HepG2 (cell line): ENCODE results near the gene SKI. TPM values are rescaled to one million over a fixed set of nuclear protein-coding genes. Genes with fewer than 3 reads are reported as not detected.

Experiments used
- ATAC-seq: fragments of 200-7000 bp; cut with Tn5 transposase; 3 replicates; pipeline ENCODE4 v1.9.1; 2020; ENCODE audit warnings: mild to moderate bottlenecking, moderate library complexity
- BruUV-seq: library from RNA; stranded (reverse); fragments of 400-500 nt; replicated peaks from 2 replicates; lab custom pipeline; 2021; lab: Mats Ljungman, UMichigan
- CTCF ChIA-PET: fragments of 300-600 bp; formaldehyde crosslinking; extraction: SDS; loops from one replicate; lab custom pipeline; 2021; ENCODE audit warnings: low total read pairs, inconsistent platforms, low intra/inter-chr PET ratio; lab: Yijun Ruan, JAX
- POLR2A ChIA-PET: fragments of 350-600 bp; sonication (Branson Sonifier 250); formaldehyde crosslinking; loops from one replicate; lab custom pipeline; 2020; ENCODE audit warnings: antibody characterized with exemption, inconsistent platforms; lab: Yijun Ruan, JAX
- DNase-seq: peaks from one replicate; pipeline ENCODE4 v3.0.0-alpha.2; 2015; ENCODE audit warnings: low spot score
- FAIRE-seq: peaks from 3 replicates; lab custom pipeline; 2011; peaks lifted over from hg19 to GRCh38; lab: Jason Lieb, UNC
- H2AFZ ChIP-seq: one replicate; pipeline ENCODE4 v1.6.1; 2011; ENCODE audit warnings: low read length, inconsistent platforms
- H3K27ac ChIP-seq: fragments of 300-600 bp; 3 replicates; pipeline ENCODE4 v1.8.0; 2011; ENCODE audit warnings: mixed run types, mild to moderate bottlenecking, mixed read lengths, low read length, inconsistent platforms; ENCODE audit not compliant: insufficient read depth; ENCODE audit errors: extremely low read length
- H3K27me3 ChIP-seq, 2 experiments: fragments of 200-600 bp in 1 of 2; 2 replicates in 1 of 2; 3 replicates in 1 of 2; pipeline versions ENCODE4 v1.6.0 to v1.8.0; 2011; ENCODE audit warnings: low read length in 2 of 2, mild to moderate bottlenecking in 2 of 2, moderate library complexity in 2 of 2, inconsistent platforms in 1 of 2; ENCODE audit not compliant: insufficient read depth in 2 of 2, control insufficient read depth in 1 of 2
- H3K36me3 ChIP-seq, 2 experiments: fragments of 200-600 bp in 1 of 2; replicated peaks in 1 of 2; 2 replicates in 1 of 2; 3 replicates in 1 of 2; pipeline versions ENCODE4 v1.5.1 to v1.8.0; 2011; ENCODE audit warnings: low read length in 2 of 2, inconsistent platforms in 1 of 2; ENCODE audit not compliant: insufficient read depth in 2 of 2, control insufficient read depth in 1 of 2
- H3K4me1 ChIP-seq: 2 replicates; pipeline ENCODE4 v1.5.1; 2012; ENCODE audit warnings: low read length, inconsistent platforms; ENCODE audit not compliant: insufficient read depth
- H3K4me2 ChIP-seq: 2 replicates; pipeline ENCODE4 v1.6.0; 2011; ENCODE audit warnings: low read depth, low read length, inconsistent platforms
- H3K4me3 ChIP-seq, 3 experiments: fragments of 200-600 bp in 1 of 3; sonication (generic), shearing (Covaris generic) in 1 of 3; replicated peaks in 1 of 3; 2 replicates each; pipeline ENCODE4 v1.5.1; 2011 to 2016; ENCODE audit warnings: low read length in 3 of 3, inconsistent platforms in 2 of 3, low read depth in 2 of 3, mild to moderate bottlenecking in 2 of 3, control low read depth in 1 of 3, mixed read lengths in 1 of 3; ENCODE audit not compliant: insufficient read depth in 1 of 3
- H3K79me2 ChIP-seq: one replicate; pipeline ENCODE4 v1.6.1; 2011; ENCODE audit warnings: low read length, inconsistent platforms; ENCODE audit not compliant: insufficient read depth
- H3K9ac ChIP-seq: 2 replicates; pipeline ENCODE4 v1.6.0; 2011; ENCODE audit warnings: mild to moderate bottlenecking, low read depth, low read length, inconsistent platforms; ENCODE audit not compliant: insufficient read depth
- H3K9me3 ChIP-seq: 2 replicates; pipeline ENCODE4 v1.5.1; 2012; ENCODE audit warnings: mild to moderate bottlenecking, low read length
- H4K20me1 ChIP-seq: 2 replicates; pipeline ENCODE4 v1.6.0; 2011; ENCODE audit warnings: inconsistent platforms, mild to moderate bottlenecking, low read length, moderate library complexity; ENCODE audit not compliant: insufficient read depth
- FOXK2 ChIP-seq: fragments of 450-650 bp; IDR thresholded peaks from 2 replicates; pipeline ENCODE4 v1.6.1; 2016
- HCFC1 ChIP-seq: fragments of 150-350 bp; IDR thresholded peaks from 2 replicates; pipeline ENCODE4 v1.6.1; 2014; ENCODE audit warnings: low read depth, low read length
- HES4 ChIP-seq: sonication (generic); formaldehyde crosslinking; IDR thresholded peaks from 2 replicates; pipeline ENCODE4 v1.9.0; 2021; ENCODE audit warnings: mild to moderate bottlenecking, missing genetic modification reagents, borderline replicate concordance
- MTERF4 ChIP-seq: sonication (generic); formaldehyde crosslinking; IDR thresholded peaks from 2 replicates; pipeline ENCODE4 v1.8.0; 2023; ENCODE audit warnings: mild to moderate bottlenecking, missing genetic modification reagents
- NR1H2 ChIP-seq: sonication (generic); formaldehyde crosslinking; IDR thresholded peaks from 2 replicates; pipeline ENCODE4 v1.8.1; 2022; ENCODE audit warnings: low read depth, missing genetic modification reagents, borderline replicate concordance
- PHB2 ChIP-seq: fragments of 450-650 bp; IDR thresholded peaks from 2 replicates; pipeline ENCODE4 v1.6.1; 2018; ENCODE audit not compliant: partially characterized antibody
- ZBTB3 ChIP-seq: sonication (generic); formaldehyde crosslinking; IDR thresholded peaks from 2 replicates; pipeline ENCODE4 v1.4.0; 2020; ENCODE audit warnings: low read depth, mild to moderate bottlenecking, moderate library complexity, missing genetic modification reagents, borderline replicate concordance
- ZMYM3 ChIP-seq: sonication (generic); formaldehyde crosslinking; IDR thresholded peaks from 2 replicates; pipeline ENCODE4 v1.5.1; 2020; ENCODE audit warnings: mild to moderate bottlenecking, missing genetic modification reagents
- ZNF629 ChIP-seq: sonication (generic); formaldehyde crosslinking; conservative IDR thresholded peaks from 2 replicates; pipeline ENCODE4 v1.5.0; 2020; ENCODE audit warnings: missing genetic modification reagents
- ZNF891 ChIP-seq: sonication (generic); formaldehyde crosslinking; IDR thresholded peaks from 2 replicates; pipeline ENCODE4 v1.5.0; 2020; ENCODE audit warnings: mild to moderate bottlenecking, missing genetic modification reagents
- WGBS: methylation state at CpG from one replicate; pipeline ENCODE4 v1.1.6; 2017; ENCODE audit warnings: low lambda C conversion rate; 5-methylcytosine and 5-hydroxymethylcytosine counted together
- in situ Hi-C: cut with HindIII; loops from 2 replicates; pipeline ENCODE4 v1.10.0; 2017; ENCODE audit warnings: low pct_unique_long_range_greater_than_20kb; ENCODE audit not compliant: extremely low pct_ligation_motif_present
- intact Hi-C: fragments of 100-400 bp; cut with micrococcal nuclease; formaldehyde crosslinking; loops from one replicate; pipeline ENCODE4 v1.10.0; 2022; ENCODE audit not compliant: unreplicated experiment
- polyA plus RNA-seq, 8 experiments: library from polyadenylated mRNA; depleted of rRNA in 3 of 8; stranded (reverse) in 7 of 8; unstranded in 1 of 8; fragments of >200 nt; fragmentation: Illumina TruSeq in 4 of 8; extraction: Trizol in 4 of 8; gene quantifications; 2 replicates each; pipeline versions ENCODE4 v1.2.1 to v1.2.3, GENCODE V29; 2011 to 2016; ENCODE audit warnings: low read depth in 4 of 8, missing spikeins in 1 of 8, mixed read lengths in 1 of 8; ENCODE audit not compliant: insufficient read depth in 1 of 8
- total RNA-seq, 5 experiments: library from RNA; depleted of rRNA; stranded (reverse); fragments of >200 nt; fragmentation: Illumina TruSeq; extraction: Trizol; gene quantifications; 2 replicates each; pipeline ENCODE4 v1.2.3, GENCODE V29; 2016; ENCODE audit warnings: low read depth in 1 of 5
- TF ChIP-seq, protein P1 (sequence below): sonication (generic); formaldehyde crosslinking; IDR thresholded peaks from 2 replicates; pipeline ENCODE4 v1.5.0; 2020; ENCODE audit warnings: missing genetic modification reagents
- TF ChIP-seq, protein P2 (sequence below): IDR thresholded peaks from 2 replicates; pipeline ENCODE4 v1.6.1; 2016; ENCODE audit warnings: mild to moderate bottlenecking

SKI gene
- total and polyA plus RNA-seq, 2 of the 13 experiments (the other 11 are each of a cell fraction or from before 2014, with no cell fraction given) = 4.7 to 6.9 TPM

DNA sequence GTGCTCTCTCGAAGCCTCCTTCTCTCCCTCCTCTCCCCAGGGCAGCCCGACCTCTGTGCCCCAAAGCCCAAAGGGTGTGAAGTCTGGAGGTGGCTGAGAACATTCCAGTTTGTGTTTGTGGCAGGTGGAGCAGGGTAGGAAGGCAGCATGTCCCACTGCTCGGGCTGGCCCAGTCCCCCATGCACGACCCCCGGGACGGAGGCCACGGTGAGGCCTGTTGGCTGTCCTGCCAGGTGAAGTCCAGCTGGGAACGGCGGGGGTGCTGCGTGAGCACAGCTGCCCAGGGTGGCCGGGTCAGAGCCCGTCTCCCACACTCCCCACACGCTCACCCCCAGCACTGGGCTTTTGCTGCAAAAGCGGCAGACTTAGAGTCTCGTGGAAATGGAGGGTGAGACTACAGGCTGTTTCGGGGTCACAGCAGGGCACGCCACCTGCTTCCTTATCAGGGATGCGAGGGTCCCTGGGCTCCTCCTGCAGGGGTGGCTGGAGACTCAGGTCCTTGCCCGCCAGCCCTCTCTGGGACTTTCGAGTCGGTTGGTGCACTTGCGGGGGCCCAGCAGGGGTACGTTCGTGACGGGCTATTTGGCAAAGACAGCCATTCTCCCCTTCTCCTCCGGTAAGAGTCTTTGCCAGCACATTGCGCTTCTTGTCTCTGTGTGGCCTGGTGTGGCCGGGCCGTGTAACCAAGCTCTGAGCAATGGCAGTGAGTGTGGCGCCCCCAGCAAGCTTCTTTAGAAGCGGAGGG lies 123.0 kb downstream of the SKI start:
- CTCF ChIA-PET = no interaction called here
- Histone ChIP-seq H3K9me3 (no peaks in the 10 kb centered on the region), H2AFZ (no peak overlapping the region), H3K4me1 (peaks cover 7% of the 10 kb centered on the region; the same call in 1 of the 2 replicates), H4K20me1 (no peaks in the 10 kb centered on the region), H3K36me3 (no peaks in the 10 kb centered on the region), H3K79me2 (no peaks in the 10 kb centered on the region), H3K4me2 (no peak overlapping the region), H3K27me3 (peaks cover 3 to 51% of the 10 kb centered on the region in 2 experiments), H3K4me3 (no peak overlapping the region), H3K9ac (no peak overlapping the region), H3K27ac (no peak overlapping the region)
- DNase-seq (no peak), FAIRE-seq (no peak), ATAC-seq (no peak)
- TF ChIP-seq HCFC1 (no peak), ZNF891 (CRISPR knock-in tag) (no peak), ZMYM3 (no peak), HES4 (CRISPR knock-in tag) (no peak), ZNF629 (CRISPR knock-in tag) (no peak), MTERF4 (CRISPR knock-in tag) (no peak), ZBTB3 (CRISPR knock-in tag) (no peak), NR1H2 (no peak), FOXK2 (no peak), PHB2 (no peak)
- TF ChIP-seq, protein P1, sequence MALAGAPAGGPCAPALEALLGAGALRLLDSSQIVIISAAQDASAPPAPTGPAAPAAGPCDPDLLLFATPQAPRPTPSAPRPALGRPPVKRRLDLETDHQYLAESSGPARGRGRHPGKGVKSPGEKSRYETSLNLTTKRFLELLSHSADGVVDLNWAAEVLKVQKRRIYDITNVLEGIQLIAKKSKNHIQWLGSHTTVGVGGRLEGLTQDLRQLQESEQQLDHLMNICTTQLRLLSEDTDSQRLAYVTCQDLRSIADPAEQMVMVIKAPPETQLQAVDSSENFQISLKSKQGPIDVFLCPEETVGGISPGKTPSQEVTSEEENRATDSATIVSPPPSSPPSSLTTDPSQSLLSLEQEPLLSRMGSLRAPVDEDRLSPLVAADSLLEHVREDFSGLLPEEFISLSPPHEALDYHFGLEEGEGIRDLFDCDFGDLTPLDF (CRISPR knock-in tag) = no peak
- TF ChIP-seq, protein P2, sequence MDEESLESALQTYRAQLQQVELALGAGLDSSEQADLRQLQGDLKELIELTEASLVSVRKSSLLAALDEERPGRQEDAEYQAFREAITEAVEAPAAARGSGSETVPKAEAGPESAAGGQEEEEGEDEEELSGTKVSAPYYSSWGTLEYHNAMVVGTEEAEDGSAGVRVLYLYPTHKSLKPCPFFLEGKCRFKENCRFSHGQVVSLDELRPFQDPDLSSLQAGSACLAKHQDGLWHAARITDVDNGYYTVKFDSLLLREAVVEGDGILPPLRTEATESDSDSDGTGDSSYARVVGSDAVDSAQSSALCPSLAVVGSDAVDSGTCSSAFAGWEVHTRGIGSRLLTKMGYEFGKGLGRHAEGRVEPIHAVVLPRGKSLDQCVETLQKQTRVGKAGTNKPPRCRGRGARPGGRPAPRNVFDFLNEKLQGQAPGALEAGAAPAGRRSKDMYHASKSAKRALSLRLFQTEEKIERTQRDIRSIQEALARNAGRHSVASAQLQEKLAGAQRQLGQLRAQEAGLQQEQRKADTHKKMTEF (CRISPR knock-in tag) = no peak
- in situ Hi-C loops (no loop called here), intact Hi-C loops (no loop called here)
- POLR2A ChIA-PET = no interaction called here
- WGBS = 51% methylated on average over 22 of the region's 31 CpGs
- no TSS peak for BruUV-seq
